HCT116 (cell line): Measurements from ENCODE around the gene CHD8. TPM values are rescaled to one million over a fixed set of nuclear protein-coding genes. Genes with fewer than 3 reads are reported as not detected.

ENCODE experiments used
- ATAC-seq: fragments of 200-7000 bp; cut with Tn5 transposase; 2 replicates; pipeline ENCODE4 v1.9.1; 2020; ENCODE audit warnings: mild to moderate bottlenecking, moderate library complexity
- BruUV-seq: library from RNA; stranded (reverse); fragments of 400-500 nt; replicated peaks from 2 replicates; lab custom pipeline; 2021; lab: Mats Ljungman, UMichigan
- CTCF ChIA-PET: fragments of 300-600 bp; sonication (Branson Sonifier 250); formaldehyde crosslinking; loops from one replicate; lab custom pipeline; 2021; ENCODE audit warnings: antibody characterized with exemption; lab: Charles Lee
- POLR2A ChIA-PET: fragments of 300-600, 350-600 bp; sonication (Branson Sonifier 250); formaldehyde crosslinking; loops from one replicate; lab custom pipeline; 2021; ENCODE audit warnings: antibody characterized with exemption; lab: Charles Lee
- RAD21 ChIA-PET, 2 experiments: fragments of 300-600 bp; sonication (Branson Sonifier 250); formaldehyde crosslinking; loops; one replicate each; lab custom pipeline; 2023; ENCODE audit warnings: low total read pairs in 2 of 2; ENCODE audit not compliant: uncharacterized antibody in 2 of 2, unreplicated experiment in 2 of 2, low non-redundant PET in 1 of 2; lab: Charles Lee
- DNase-seq: peaks from one replicate; pipeline ENCODE4 v3.0.0-alpha.2; 2010; ENCODE audit warnings: low read depth, low spot score
- H2AFZ ChIP-seq: fragments of 200-600 bp; shearing (Covaris generic), sonication (generic); 2 replicates; pipeline ENCODE4 v1.6.1; 2017; ENCODE audit warnings: low read depth, mixed run types, mixed read lengths, antibody characterized with exemption, low read length; ENCODE audit not compliant: poor library complexity, severe bottlenecking
- H3K27ac ChIP-seq: 2 replicates; pipeline ENCODE4 v1.5.1; 2012; ENCODE audit warnings: low read depth, low read length
- H3K27me3 ChIP-seq: fragments of 200-600 bp; sonication (generic); 2 replicates; pipeline ENCODE4 v1.6.1; 2016; ENCODE audit warnings: mixed run types, low read length, mixed read lengths; ENCODE audit not compliant: insufficient read depth
- H3K36me3 ChIP-seq, 2 experiments: fragments of 200-500 bp in 1 of 2; fragments of 200-600 bp in 1 of 2; sonication (Bioruptor generic) in 1 of 2; sonication (generic) in 1 of 2; 2 replicates each; pipeline versions ENCODE4 v1.5.1 to v1.6.1; 2014 to 2016; ENCODE audit warnings: low read length in 2 of 2, inconsistent platforms in 1 of 2, mixed read lengths in 1 of 2, mixed run types in 1 of 2; ENCODE audit not compliant: insufficient read depth in 2 of 2, control insufficient read depth in 1 of 2
- H3K4me1 ChIP-seq, 2 experiments: fragments of 200-600 bp in 1 of 2; sonication (generic) in 1 of 2; 2 replicates each; pipeline versions ENCODE4 v1.5.1 to v1.6.1; 2012 to 2017; ENCODE audit warnings: low read length in 2 of 2, inconsistent platforms in 1 of 2, mild to moderate bottlenecking in 1 of 2, mixed read lengths in 1 of 2, mixed run types in 1 of 2, moderate library complexity in 1 of 2; ENCODE audit not compliant: insufficient read depth in 2 of 2, control insufficient read depth in 1 of 2
- H3K4me2 ChIP-seq: fragments of 200-600 bp; sonication (generic); 2 replicates; pipeline ENCODE4 v1.6.1; 2017; ENCODE audit warnings: mixed run types, low read length, mixed read lengths
- H3K4me3 ChIP-seq, 2 experiments: fragments of 200-600 bp in 1 of 2; sonication (generic) in 1 of 2; replicated peaks in 1 of 2; 2 replicates each; pipeline ENCODE4 v1.5.1; 2011 to 2016; ENCODE audit warnings: low read length in 2 of 2, control low read depth in 1 of 2, low read depth in 1 of 2, mild to moderate bottlenecking in 1 of 2, mixed read lengths in 1 of 2, mixed run types in 1 of 2
- H3K79me2 ChIP-seq: fragments of 200-600 bp; sonication (generic); 2 replicates; pipeline ENCODE4 v1.6.1; 2017; ENCODE audit warnings: mild to moderate bottlenecking, mixed run types, low read length, moderate library complexity, mixed read lengths; ENCODE audit not compliant: insufficient read depth
- H3K9ac ChIP-seq: fragments of 200-600 bp; sonication (generic); 2 replicates; pipeline ENCODE4 v1.6.1; 2016; ENCODE audit warnings: low read length, mixed read lengths
- H3K9me2 ChIP-seq: fragments of 200-600 bp; sonication (generic), shearing (Covaris generic); 2 replicates; pipeline ENCODE4 v1.6.1; 2017; ENCODE audit warnings: mixed run types, mild to moderate bottlenecking, moderate library complexity; ENCODE audit not compliant: insufficient read depth
- H3K9me3 ChIP-seq, 2 experiments: fragments of 200-500 bp in 1 of 2; fragments of 200-600 bp in 1 of 2; sonication (Bioruptor generic) in 1 of 2; sonication (generic) in 1 of 2; 2 replicates each; pipeline ENCODE4 v1.6.1; 2014 to 2017; ENCODE audit warnings: low read length in 2 of 2, mixed read lengths in 2 of 2, inconsistent platforms in 1 of 2, low read depth in 1 of 2, mild to moderate bottlenecking in 1 of 2, mixed run types in 1 of 2, moderate library complexity in 1 of 2; ENCODE audit not compliant: control insufficient read depth in 1 of 2, insufficient read depth in 1 of 2
- H4K20me1 ChIP-seq: fragments of 200-600 bp; sonication (generic), shearing (Covaris generic); 2 replicates; pipeline ENCODE4 v1.6.1; 2017; ENCODE audit warnings: mixed run types, mild to moderate bottlenecking, moderate library complexity; ENCODE audit not compliant: insufficient read depth
- ATF3 ChIP-seq: IDR thresholded peaks from 2 replicates; pipeline ENCODE4 v1.6.1; 2012
- CBX3 ChIP-seq: IDR thresholded peaks from 2 replicates; pipeline ENCODE4 v1.6.1; 2012; ENCODE audit warnings: low read depth
- CTCF ChIP-seq, 3 experiments: fragments of 200-600 bp in 1 of 3; sonication (generic) in 1 of 3; IDR thresholded peaks in 2 of 3; conservative IDR thresholded peaks in 1 of 3; 2 replicates each; pipeline ENCODE4 v1.5.1; 2012 to 2017; ENCODE audit warnings: low read depth in 2 of 3, low read length in 2 of 3, antibody characterized with exemption in 1 of 3, borderline replicate concordance in 1 of 3, control low read depth in 1 of 3, mild to moderate bottlenecking in 1 of 3, mixed read lengths in 1 of 3, mixed run types in 1 of 3, moderate library complexity in 1 of 3; ENCODE audit not compliant: insufficient read depth in 1 of 3
- ELF1 ChIP-seq: IDR thresholded peaks from 2 replicates; pipeline ENCODE4 v1.6.1; 2012; ENCODE audit warnings: low read depth, borderline replicate concordance
- EZH2 ChIP-seq: fragments of 200-600 bp; sonication (generic); IDR thresholded peaks from 2 replicates; pipeline ENCODE4 v1.6.1; 2017; ENCODE audit warnings: antibody characterized with exemption, mixed run types
- FOSL1 ChIP-seq: IDR thresholded peaks from 2 replicates; pipeline ENCODE4 v1.6.1; 2012; ENCODE audit warnings: low read depth
- MAX ChIP-seq: IDR thresholded peaks from 2 replicates; pipeline ENCODE4 v1.6.1; 2012
- POLR2A ChIP-seq: IDR thresholded peaks from 2 replicates; pipeline ENCODE4 v1.7.0; 2011; ENCODE audit warnings: borderline replicate concordance; ENCODE audit not compliant: insufficient read depth, insufficient read length; ENCODE audit errors: extremely low read depth
- POLR2AphosphoS5 ChIP-seq: IDR thresholded peaks from 2 replicates; pipeline ENCODE4 v1.6.1; 2011; ENCODE audit warnings: mild to moderate bottlenecking, low read depth, low read length, moderate library complexity
- RAD21 ChIP-seq: IDR thresholded peaks from 2 replicates; pipeline ENCODE4 v1.6.1; 2012; ENCODE audit warnings: low read depth, mild to moderate bottlenecking
- SIN3A ChIP-seq: IDR thresholded peaks from 2 replicates; pipeline ENCODE4 v1.6.1; 2012; ENCODE audit warnings: low read depth
- SRF ChIP-seq: IDR thresholded peaks from 2 replicates; pipeline ENCODE4 v1.6.1; 2012; ENCODE audit warnings: low read depth
- TCF7L2 ChIP-seq: IDR thresholded peaks from 2 replicates; pipeline ENCODE4 v1.7.0; 2011; ENCODE audit warnings: borderline replicate concordance, inconsistent platforms; ENCODE audit not compliant: insufficient read depth, insufficient read length; ENCODE audit errors: extremely low read depth
- ZBTB33 ChIP-seq: IDR thresholded peaks from 2 replicates; pipeline ENCODE4 v1.6.1; 2011; ENCODE audit warnings: mild to moderate bottlenecking, low read length, moderate library complexity; ENCODE audit not compliant: insufficient replicate concordance; ENCODE audit errors: extremely low read depth
- ZNF274 ChIP-seq: fragments of 200-500 bp; sonication (Bioruptor generic); IDR thresholded peaks from 2 replicates; pipeline ENCODE4 v1.6.1; 2014; ENCODE audit warnings: mild to moderate bottlenecking, low read depth, low read length, inconsistent platforms
- intact Hi-C: fragments of 100-400 bp; cut with micrococcal nuclease; formaldehyde crosslinking; loops from 2 replicates; pipeline ENCODE4 v1.10.0; 2022
- total RNA-seq: library from RNA; stranded (reverse); gene quantifications from one replicate; pipeline ENCODE4 v1.2.1, GENCODE V29; 2021; ENCODE audit not compliant: unreplicated experiment

Gene CHD8
- total RNA-seq, 1 experiment from 2014 or later = 46.8 TPM

GRCh38 chr14:21399311-21399870, 56.5 kb downstream of the CHD8 start:
- Histone ChIP-seq H4K20me1 (no peaks in the 10 kb centered on the region), H3K9ac (no peak overlapping the region), H3K79me2 (no peaks in the 10 kb centered on the region), H3K9me2 (no peaks in the 10 kb centered on the region), H3K4me1 (no peaks in the 10 kb centered on the region), H2AFZ (no peak overlapping the region), H3K27me3 (no peaks in the 10 kb centered on the region), H3K36me3 (peaks cover 72 to 84% of the 10 kb centered on the region in 2 experiments), H3K4me2 (no peak overlapping the region), H3K27ac (no peak overlapping the region), H3K9me3 (no peaks in the 10 kb centered on the region), H3K4me3 (no peak overlapping the region)
- CTCF ChIA-PET = no interaction called here
- RAD21 ChIA-PET = no interaction called here
- intact Hi-C loops = no loop called here
- BruUV-seq = no TSS peak
- ATAC-seq (no peak), DNase-seq (no peak)
- POLR2A ChIA-PET = no interaction called here
- TF ChIP-seq EZH2 (no peak), RAD21 (no peak), CBX3 (no peak), MAX (no peak), ZNF274 (no peak), ZBTB33 (no peak), SIN3A (no peak), POLR2AphosphoS5 (no peak), ELF1 (no peak), ATF3 (no peak), FOSL1 (no peak), TCF7L2 (no peak), POLR2A (no peak), SRF (no peak), CTCF (IDR thresholded peaks at IDR 0.05 in 2 of 3, conservative IDR thresholded peaks at IDR 0.05 in 1 of 3; ENCODE audit: borderline replicate concordance in 1 of 3, insufficient read depth in 1 of 3, low read depth in 2 of 3, low read length in 2 of 3) (no peak)
